ENCODE results near the gene TTC28.

DNA sequence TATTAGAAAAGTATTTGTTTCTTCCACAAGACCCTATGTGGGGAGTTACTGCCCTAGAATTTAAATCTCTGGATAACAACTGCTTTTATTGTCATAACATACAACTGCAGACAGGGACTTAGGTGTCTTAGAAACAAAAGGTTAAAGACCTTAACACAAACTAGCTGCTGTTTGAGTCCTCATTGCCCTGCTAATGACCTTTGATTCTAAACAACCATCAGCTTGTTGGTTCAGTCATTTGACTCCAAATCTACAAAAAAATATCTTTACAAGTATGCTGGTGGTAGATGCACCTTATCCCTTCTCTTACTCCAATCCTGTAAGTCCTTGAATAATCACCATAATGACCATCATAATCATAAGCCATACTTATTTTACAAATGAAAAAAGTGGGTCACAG is 383.2 kb downstream of the TTC28 start:
- TF ChIP-seq, protein P1, sequence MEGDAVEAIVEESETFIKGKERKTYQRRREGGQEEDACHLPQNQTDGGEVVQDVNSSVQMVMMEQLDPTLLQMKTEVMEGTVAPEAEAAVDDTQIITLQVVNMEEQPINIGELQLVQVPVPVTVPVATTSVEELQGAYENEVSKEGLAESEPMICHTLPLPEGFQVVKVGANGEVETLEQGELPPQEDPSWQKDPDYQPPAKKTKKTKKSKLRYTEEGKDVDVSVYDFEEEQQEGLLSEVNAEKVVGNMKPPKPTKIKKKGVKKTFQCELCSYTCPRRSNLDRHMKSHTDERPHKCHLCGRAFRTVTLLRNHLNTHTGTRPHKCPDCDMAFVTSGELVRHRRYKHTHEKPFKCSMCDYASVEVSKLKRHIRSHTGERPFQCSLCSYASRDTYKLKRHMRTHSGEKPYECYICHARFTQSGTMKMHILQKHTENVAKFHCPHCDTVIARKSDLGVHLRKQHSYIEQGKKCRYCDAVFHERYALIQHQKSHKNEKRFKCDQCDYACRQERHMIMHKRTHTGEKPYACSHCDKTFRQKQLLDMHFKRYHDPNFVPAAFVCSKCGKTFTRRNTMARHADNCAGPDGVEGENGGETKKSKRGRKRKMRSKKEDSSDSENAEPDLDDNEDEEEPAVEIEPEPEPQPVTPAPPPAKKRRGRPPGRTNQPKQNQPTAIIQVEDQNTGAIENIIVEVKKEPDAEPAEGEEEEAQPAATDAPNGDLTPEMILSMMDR (IDR thresholded peaks at IDR 0.05) = no peak
- no peak for TF ChIP-seq POLR2A (IDR thresholded peaks at IDR 0.05)

Measured in thyroid gland (tissue), 4 donors.